H1 (cell line): Measurements from ENCODE around the gene SLC7A10. TPM values are rescaled to one million over a fixed set of nuclear protein-coding genes. Genes with fewer than 3 reads are reported as not detected.

ENCODE experiments used
- ASH2L ChIP-seq: fragments of 200-600, 300-600 bp; sonication (generic); IDR thresholded peaks from one replicate; pipeline ENCODE4 v1.7.1; 2017; ENCODE audit warnings: low read length
- CBX8 ChIP-seq: fragments of 300-800, 300-1000 bp; sonication (generic); IDR thresholded peaks from 2 replicates; pipeline ENCODE4 v1.7.1; 2016; ENCODE audit warnings: low read depth, low read length, borderline replicate concordance
- GTF2F1 ChIP-seq: IDR thresholded peaks from 2 replicates; pipeline ENCODE4 v1.6.1; 2012; ENCODE audit warnings: low read depth, low read length, improper control_type of control experiment, borderline replicate concordance
- HDAC2 ChIP-seq, 2 experiments: fragments of 300-600 bp in 1 of 2; sonication (generic) in 1 of 2; IDR thresholded peaks; 2 replicates each; pipeline ENCODE4 v1.6.1; 2011 to 2012; ENCODE audit warnings: low read depth in 2 of 2, low read length in 2 of 2, mild to moderate bottlenecking in 2 of 2, moderate library complexity in 2 of 2, borderline replicate concordance in 1 of 2, inconsistent platforms in 1 of 2
- NRF1 ChIP-seq: IDR thresholded peaks from 2 replicates; pipeline ENCODE4 v1.6.1; 2011; ENCODE audit warnings: mild to moderate bottlenecking, low read depth, low read length, improper control_type of control experiment
- SIN3A ChIP-seq, 2 experiments: IDR thresholded peaks in 1 of 2; conservative IDR thresholded peaks in 1 of 2; 2 replicates each; pipeline ENCODE4 v1.6.1; 2011 to 2012; ENCODE audit warnings: low read length in 2 of 2, improper control_type of control experiment in 1 of 2, low read depth in 1 of 2, mild to moderate bottlenecking in 1 of 2
- SIX5 ChIP-seq: IDR thresholded peaks from 2 replicates; pipeline ENCODE4 v1.6.1; 2011; ENCODE audit warnings: mild to moderate bottlenecking, low read depth, low read length
- SP1 ChIP-seq: IDR thresholded peaks from 2 replicates; pipeline ENCODE4 v1.6.1; 2011; ENCODE audit warnings: low read depth, low read length
- SP4 ChIP-seq: IDR thresholded peaks from 2 replicates; pipeline ENCODE4 v1.6.1; 2012; ENCODE audit warnings: low read length, inconsistent platforms
- SRF ChIP-seq: IDR thresholded peaks from 2 replicates; pipeline ENCODE4 v1.6.1; 2011; ENCODE audit warnings: mild to moderate bottlenecking, low read depth, low read length, moderate library complexity
- SUZ12 ChIP-seq: fragments of 200-600 bp; sonication (generic); IDR thresholded peaks from 2 replicates; pipeline ENCODE4 v1.6.1; 2012; ENCODE audit warnings: mild to moderate bottlenecking, inconsistent platforms, low read length, moderate library complexity, mixed read lengths
- TEAD4 ChIP-seq: IDR thresholded peaks from 2 replicates; pipeline ENCODE4 v1.6.1; 2012; ENCODE audit warnings: low read depth, low read length, inconsistent platforms, mixed read lengths
- polyA plus RNA-seq, 7 experiments: library from polyadenylated mRNA; depleted of rRNA in 3 of 7; stranded (reverse) in 5 of 7; unstranded in 2 of 7; fragments of >200 nt in 5 of 7; fragments of 200-250 nt in 2 of 7; gene quantifications; 1 replicate in 5 of 7; 2 replicates in 1 of 7; 4 replicates in 1 of 7; pipeline versions ENCODE4 v1.2.1 to v1.2.3, GENCODE V29; 2011 to 2013; ENCODE audit warnings: missing spikeins in 2 of 7, mixed read lengths in 2 of 7
- total RNA-seq: library from RNA; stranded (reverse); fragmentation: NEBNext Ultra II Directional; extraction: Animal tissue kit (Norgen Biotek cat#: 25700); gene quantifications from 2 replicates; pipeline ENCODE4 v1.2.1, GENCODE V29; 2021
- TF ChIP-seq, protein P1 (sequence below): IDR thresholded peaks from 2 replicates; pipeline ENCODE4 v1.6.1; 2011; ENCODE audit warnings: low read length, improper control_type of control experiment

Gene SLC7A10
- total and polyA plus RNA-seq, 2 of the 8 experiments (the other 6 are each of a cell fraction or from before 2014, with no cell fraction given) = 3.7 to 7.1 TPM

DNA sequence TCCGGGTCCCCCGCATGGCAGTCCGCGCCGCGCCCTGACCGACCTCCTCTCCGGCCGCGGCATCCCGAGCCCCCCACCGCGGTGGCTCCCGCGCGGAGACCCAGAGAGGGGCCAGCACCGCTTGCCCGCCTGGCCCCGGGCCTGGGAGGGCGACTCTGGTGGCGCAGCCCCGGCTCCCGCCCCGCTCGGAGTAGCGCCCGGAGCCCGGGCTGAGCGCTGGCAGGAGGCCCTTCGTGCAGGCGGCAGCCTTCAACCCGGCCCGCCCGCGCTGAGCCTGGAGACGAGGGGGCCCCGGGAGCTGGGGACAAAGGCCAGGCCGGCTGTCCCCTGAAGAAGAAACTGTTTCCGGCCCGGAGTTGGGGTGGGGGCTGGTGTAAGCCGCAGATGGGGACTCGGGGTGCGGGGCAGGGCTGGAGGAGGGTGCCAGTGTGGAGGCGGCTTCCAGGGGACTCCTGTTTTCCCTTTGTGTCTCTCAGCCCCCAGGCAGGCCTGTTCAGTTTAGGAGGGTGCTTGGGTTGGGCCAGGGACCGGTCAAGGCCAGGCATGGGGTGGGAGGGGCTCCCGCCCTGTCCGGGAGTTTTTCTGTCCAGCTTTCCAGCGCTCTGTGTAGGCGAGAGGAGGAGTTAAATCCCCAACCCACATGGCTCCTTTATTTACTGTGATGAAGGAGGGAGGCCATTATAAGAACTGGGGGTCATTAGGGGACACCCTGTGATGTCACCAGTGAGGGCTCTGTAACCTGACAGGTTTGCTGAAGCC lies 30.6 kb downstream of the SLC7A10 start (continued):
- TF ChIP-seq NRF1 = no peak
- TF ChIP-seq HDAC2 (IDR thresholded peaks at IDR 0.05; ENCODE audit: borderline replicate concordance in 1 of 2, low read depth in 2 of 2, low read length in 2 of 2) = no peak
- no peak for TF ChIP-seq SRF
- no peak for TF ChIP-seq SP4
- 0 out of 2 replicates have a peak, but pooled peaks have one; percentile 18 for TF ChIP-seq SUZ12
- TF ChIP-seq GTF2F1 = no peak
- peak; percentile 30 for TF ChIP-seq ASH2L
- TF ChIP-seq TEAD4 = no peak
- no peak for TF ChIP-seq CBX8
- no peak for TF ChIP-seq SIX5
- TF ChIP-seq SP1 = no peak
- TF ChIP-seq SIN3A (conservative IDR thresholded peaks at IDR 0.05 in 1 of 2, IDR thresholded peaks at IDR 0.05 in 1 of 2; ENCODE audit: low read depth in 1 of 2, low read length in 2 of 2) = no peak
- TF ChIP-seq, protein P1, sequence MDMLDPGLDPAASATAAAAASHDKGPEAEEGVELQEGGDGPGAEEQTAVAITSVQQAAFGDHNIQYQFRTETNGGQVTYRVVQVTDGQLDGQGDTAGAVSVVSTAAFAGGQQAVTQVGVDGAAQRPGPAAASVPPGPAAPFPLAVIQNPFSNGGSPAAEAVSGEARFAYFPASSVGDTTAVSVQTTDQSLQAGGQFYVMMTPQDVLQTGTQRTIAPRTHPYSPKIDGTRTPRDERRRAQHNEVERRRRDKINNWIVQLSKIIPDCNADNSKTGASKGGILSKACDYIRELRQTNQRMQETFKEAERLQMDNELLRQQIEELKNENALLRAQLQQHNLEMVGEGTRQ = no peak
